ENCODE results near the gene CDON.

Gene CDON
- 1.0 to 4.3 (median 3.5) reads per million in 3 donors for total RNA-seq

GRCh38 chr11:126062679-126063506 is at the start of gene CDON:
CDON (minus strand) TSS chr11:126062866; CDS start chr11:126023476, 39,390 bp downstream.
- peaks cover 12% of the 10 kb centered on the region for H3K4me1 ChIP-seq (ENCODE audit: control insufficient read depth, insufficient read depth, low read length, poor library complexity, severe bottlenecking)

GRCh38 chr11:126111458-126112116 is 48.9 kb upstream of the CDON start:
- Histone ChIP-seq H3K4me1 (ENCODE audit: control insufficient read depth, insufficient read depth, low read length, poor library complexity, severe bottlenecking) (no peaks in the 10 kb centered on the region), H3K27ac (ENCODE audit: insufficient read depth, low read length, poor library complexity, severe bottlenecking) (no peak overlapping the region), H3K9me3 (ENCODE audit: control insufficient read depth, low read length) (no peaks in the 10 kb centered on the region), H3K4me3 (ENCODE audit: insufficient read depth, low read depth, low read length, poor library complexity, severe bottlenecking) (no peak overlapping the region), H3K27me3 (replicated peaks; ENCODE audit: control insufficient read depth, insufficient read depth, low read length, poor library complexity, severe bottlenecking) (no peaks in the 10 kb centered on the region), H3K36me3 (ENCODE audit: control insufficient read depth, insufficient read depth, low read length) (no peaks in the 10 kb centered on the region)
- no peak for DNase-seq

More at GRCh38 chr11:126062679-126063506, at the start of gene CDON:
- Histone ChIP-seq H3K27ac (ENCODE audit: insufficient read depth, low read length, poor library complexity, severe bottlenecking) (peak within 1 kb of the TSS; percentile 83), H3K36me3 (ENCODE audit: control insufficient read depth, insufficient read depth, low read length) (no peaks in the 10 kb centered on the region), H3K4me3 (ENCODE audit: insufficient read depth, low read depth, low read length, poor library complexity, severe bottlenecking) (peak within 1 kb of the TSS; percentile 74), H3K27me3 (replicated peaks; ENCODE audit: control insufficient read depth, insufficient read depth, low read length, poor library complexity, severe bottlenecking) (no peaks in the 10 kb centered on the region), H3K9me3 (ENCODE audit: control insufficient read depth, low read length) (no peaks in the 10 kb centered on the region)
- DNase-seq: peak; percentile 82 to 85 (median 83)

- H3K36me3 ChIP-seq (ENCODE audit: control insufficient read depth, insufficient read depth, low read length): no peaks in the 10 kb centered on the region
- no peaks in the 10 kb centered on the region for H3K27me3 ChIP-seq (replicated peaks; ENCODE audit: control insufficient read depth, insufficient read depth, low read length, poor library complexity, severe bottlenecking)
- no peak overlapping the region for H3K4me3 ChIP-seq (ENCODE audit: insufficient read depth, low read depth, low read length, poor library complexity, severe bottlenecking)
- H3K4me1 ChIP-seq (ENCODE audit: control insufficient read depth, insufficient read depth, low read length, poor library complexity, severe bottlenecking): no peaks in the 10 kb centered on the region
- H3K27ac ChIP-seq (ENCODE audit: insufficient read depth, low read length, poor library complexity, severe bottlenecking): no peak overlapping the region
- no peaks in the 10 kb centered on the region for H3K9me3 ChIP-seq (ENCODE audit: control insufficient read depth, low read length)
- DNase-seq: no peak
Observed at GRCh38 chr11:126109941-126110731, 47.5 kb upstream of the CDON start.

- Histone ChIP-seq H3K27ac (ENCODE audit: insufficient read depth, low read length, poor library complexity, severe bottlenecking) (no peak overlapping the region), H3K4me1 (ENCODE audit: control insufficient read depth, insufficient read depth, low read length, poor library complexity, severe bottlenecking) (no peaks in the 10 kb centered on the region), H3K27me3 (replicated peaks; ENCODE audit: control insufficient read depth, insufficient read depth, low read length, poor library complexity, severe bottlenecking) (no peaks in the 10 kb centered on the region), H3K36me3 (ENCODE audit: control insufficient read depth, insufficient read depth, low read length) (no peaks in the 10 kb centered on the region), H3K9me3 (ENCODE audit: control insufficient read depth, low read length) (no peaks in the 10 kb centered on the region), H3K4me3 (ENCODE audit: insufficient read depth, low read depth, low read length, poor library complexity, severe bottlenecking) (no peak overlapping the region)
- DNase-seq: no peak
Observed at GRCh38 chr11:126106594-126107328, 44.1 kb upstream of the CDON start.

GRCh38 chr11:126105748-126106080 is 43.0 kb upstream of the CDON start:
- Histone ChIP-seq H3K27me3 (replicated peaks; ENCODE audit: control insufficient read depth, insufficient read depth, low read length, poor library complexity, severe bottlenecking) (no peaks in the 10 kb centered on the region), H3K36me3 (ENCODE audit: control insufficient read depth, insufficient read depth, low read length) (no peaks in the 10 kb centered on the region), H3K4me1 (ENCODE audit: control insufficient read depth, insufficient read depth, low read length, poor library complexity, severe bottlenecking) (no peaks in the 10 kb centered on the region), H3K4me3 (ENCODE audit: insufficient read depth, low read depth, low read length, poor library complexity, severe bottlenecking) (no peak overlapping the region), H3K27ac (ENCODE audit: insufficient read depth, low read length, poor library complexity, severe bottlenecking) (no peak overlapping the region), H3K9me3 (ENCODE audit: control insufficient read depth, low read length) (no peaks in the 10 kb centered on the region)
- DNase-seq: no peak

- H3K4me3 ChIP-seq (ENCODE audit: insufficient read depth, low read depth, low read length, poor library complexity, severe bottlenecking): no peak overlapping the region
- no peak for DNase-seq
- no peaks in the 10 kb centered on the region for H3K4me1 ChIP-seq (ENCODE audit: control insufficient read depth, insufficient read depth, low read length, poor library complexity, severe bottlenecking)
- no peaks in the 10 kb centered on the region for H3K9me3 ChIP-seq (ENCODE audit: control insufficient read depth, low read length)
- no peaks in the 10 kb centered on the region for H3K27me3 ChIP-seq (replicated peaks; ENCODE audit: control insufficient read depth, insufficient read depth, low read length, poor library complexity, severe bottlenecking)
- no peak overlapping the region for H3K27ac ChIP-seq (ENCODE audit: insufficient read depth, low read length, poor library complexity, severe bottlenecking)
- no peaks in the 10 kb centered on the region for H3K36me3 ChIP-seq (ENCODE audit: control insufficient read depth, insufficient read depth, low read length)
Observed at GRCh38 chr11:126105022-126105747, 42.5 kb upstream of the CDON start.

- Histone ChIP-seq H3K27me3 (replicated peaks; ENCODE audit: control insufficient read depth, insufficient read depth, low read length, poor library complexity, severe bottlenecking) (no peaks in the 10 kb centered on the region), H3K4me1 (ENCODE audit: control insufficient read depth, insufficient read depth, low read length, poor library complexity, severe bottlenecking) (no peaks in the 10 kb centered on the region), H3K9me3 (ENCODE audit: control insufficient read depth, low read length) (no peaks in the 10 kb centered on the region), H3K4me3 (ENCODE audit: insufficient read depth, low read depth, low read length, poor library complexity, severe bottlenecking) (no peak overlapping the region), H3K36me3 (ENCODE audit: control insufficient read depth, insufficient read depth, low read length) (no peaks in the 10 kb centered on the region), H3K27ac (ENCODE audit: insufficient read depth, low read length, poor library complexity, severe bottlenecking) (no peak overlapping the region)
- DNase-seq: no peak
Observed at GRCh38 chr11:126104420-126104819, 41.8 kb upstream of the CDON start.

- H3K9me3 ChIP-seq (ENCODE audit: control insufficient read depth, low read length): no peaks in the 10 kb centered on the region
- no peak for DNase-seq
- H3K27me3 ChIP-seq (replicated peaks; ENCODE audit: control insufficient read depth, insufficient read depth, low read length, poor library complexity, severe bottlenecking): no peaks in the 10 kb centered on the region
Observed at GRCh38 chr11:126103150-126103549, 40.5 kb upstream of the CDON start.

GRCh38 chr11:126102436-126102981 is 39.8 kb upstream of the CDON start:
- H3K4me1 ChIP-seq (ENCODE audit: control insufficient read depth, insufficient read depth, low read length, poor library complexity, severe bottlenecking): no peaks in the 10 kb centered on the region
- H3K27ac ChIP-seq (ENCODE audit: insufficient read depth, low read length, poor library complexity, severe bottlenecking): no peak overlapping the region
- H3K9me3 ChIP-seq (ENCODE audit: control insufficient read depth, low read length): no peaks in the 10 kb centered on the region
- no peak overlapping the region for H3K4me3 ChIP-seq (ENCODE audit: insufficient read depth, low read depth, low read length, poor library complexity, severe bottlenecking)
- no peaks in the 10 kb centered on the region for H3K36me3 ChIP-seq (ENCODE audit: control insufficient read depth, insufficient read depth, low read length)
- DNase-seq: no peak
- no peaks in the 10 kb centered on the region for H3K27me3 ChIP-seq (replicated peaks; ENCODE audit: control insufficient read depth, insufficient read depth, low read length, poor library complexity, severe bottlenecking)

More at GRCh38 chr11:126103150-126103549, 40.5 kb upstream of the CDON start:
- Histone ChIP-seq H3K36me3 (ENCODE audit: control insufficient read depth, insufficient read depth, low read length) (no peaks in the 10 kb centered on the region), H3K4me1 (ENCODE audit: control insufficient read depth, insufficient read depth, low read length, poor library complexity, severe bottlenecking) (no peaks in the 10 kb centered on the region), H3K27ac (ENCODE audit: insufficient read depth, low read length, poor library complexity, severe bottlenecking) (no peak overlapping the region), H3K4me3 (ENCODE audit: insufficient read depth, low read depth, low read length, poor library complexity, severe bottlenecking) (no peak overlapping the region)

Measured in effector memory CD4-positive, alpha-beta T cell (primary cell).